ENCODE results near the gene ANXA7.

ANXA7 gene

GRCh38 chr10:73368238-73368637 lies 45.6 kb downstream of the ANXA7 start:
- no peaks in the 10 kb centered on the region for H3K4me1 ChIP-seq
- no peaks in the 10 kb centered on the region for H3K9me3 ChIP-seq
- TF ChIP-seq, protein P1, sequence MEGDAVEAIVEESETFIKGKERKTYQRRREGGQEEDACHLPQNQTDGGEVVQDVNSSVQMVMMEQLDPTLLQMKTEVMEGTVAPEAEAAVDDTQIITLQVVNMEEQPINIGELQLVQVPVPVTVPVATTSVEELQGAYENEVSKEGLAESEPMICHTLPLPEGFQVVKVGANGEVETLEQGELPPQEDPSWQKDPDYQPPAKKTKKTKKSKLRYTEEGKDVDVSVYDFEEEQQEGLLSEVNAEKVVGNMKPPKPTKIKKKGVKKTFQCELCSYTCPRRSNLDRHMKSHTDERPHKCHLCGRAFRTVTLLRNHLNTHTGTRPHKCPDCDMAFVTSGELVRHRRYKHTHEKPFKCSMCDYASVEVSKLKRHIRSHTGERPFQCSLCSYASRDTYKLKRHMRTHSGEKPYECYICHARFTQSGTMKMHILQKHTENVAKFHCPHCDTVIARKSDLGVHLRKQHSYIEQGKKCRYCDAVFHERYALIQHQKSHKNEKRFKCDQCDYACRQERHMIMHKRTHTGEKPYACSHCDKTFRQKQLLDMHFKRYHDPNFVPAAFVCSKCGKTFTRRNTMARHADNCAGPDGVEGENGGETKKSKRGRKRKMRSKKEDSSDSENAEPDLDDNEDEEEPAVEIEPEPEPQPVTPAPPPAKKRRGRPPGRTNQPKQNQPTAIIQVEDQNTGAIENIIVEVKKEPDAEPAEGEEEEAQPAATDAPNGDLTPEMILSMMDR (IDR thresholded peaks at IDR 0.05), result no peak
- H3K36me3 ChIP-seq, result peaks cover 21 to 94% (median 49%) of the 10 kb centered on the region in 3 donors
- no peak for DNase-seq
- no peaks in the 10 kb centered on the region for H3K27me3 ChIP-seq
- no peak overlapping the region for H3K27ac ChIP-seq
- no peak overlapping the region for H3K4me3 ChIP-seq
- intact Hi-C loops (cut with DNase I; ENCODE audit: low total_unique reads), result no loop called here

DNA sequence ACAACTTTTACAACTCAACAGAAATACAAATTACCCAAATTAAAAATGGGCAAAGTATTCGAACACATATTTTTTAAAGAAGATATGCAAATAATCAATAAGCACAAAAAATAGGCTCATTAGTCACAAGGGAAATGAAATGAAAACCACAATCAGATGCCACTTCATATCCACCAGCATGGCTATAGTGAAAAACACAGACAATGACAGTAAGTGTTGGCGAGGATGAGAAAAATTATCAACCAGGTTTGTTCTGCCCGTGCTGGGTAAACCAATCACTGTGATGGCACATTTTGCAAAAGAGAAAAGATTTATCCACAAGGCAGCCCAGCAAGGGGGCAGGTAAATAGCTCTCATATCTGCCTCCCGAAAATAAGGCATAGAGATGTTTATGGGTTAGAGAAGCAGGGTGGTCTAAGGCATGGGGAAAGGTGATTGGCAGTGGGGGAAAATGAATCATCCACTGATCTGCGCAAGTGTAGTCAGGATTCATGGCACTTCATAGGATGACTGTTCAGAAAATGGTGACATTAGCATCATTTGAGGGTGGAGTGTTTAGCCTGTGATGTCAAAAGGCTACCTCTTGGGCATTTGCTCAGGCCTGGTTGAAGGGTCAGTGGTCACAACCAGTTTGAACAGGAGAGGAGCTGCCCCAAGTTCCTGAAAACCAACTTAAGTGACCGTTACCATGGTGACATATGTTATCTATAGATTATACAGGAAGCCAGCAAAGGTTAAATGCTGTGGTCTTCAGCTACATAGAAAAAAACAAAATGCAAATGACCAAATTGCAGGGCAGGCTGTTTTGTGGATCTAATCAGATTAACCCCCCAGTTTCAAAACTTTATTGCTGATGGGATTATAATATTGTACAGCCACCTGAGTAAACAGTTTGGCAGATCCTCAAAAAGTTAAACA lies 47.2 kb downstream of the ANXA7 start:
- no peak overlapping the region for H3K4me3 ChIP-seq
- DNase-seq, result no peak
- no peaks in the 10 kb centered on the region for H3K9me3 ChIP-seq
- H3K4me1 ChIP-seq, result no peaks in the 10 kb centered on the region
- intact Hi-C loops (cut with DNase I; ENCODE audit: low total_unique reads), result no loop called here
- H3K36me3 ChIP-seq, result peaks cover 13 to 78% (median 40%) of the 10 kb centered on the region in 3 donors
- TF ChIP-seq, protein P1 (IDR thresholded peaks at IDR 0.05), result no peak
- no peaks in the 10 kb centered on the region for H3K27me3 ChIP-seq
- H3K27ac ChIP-seq, result no peak overlapping the region

DNA sequence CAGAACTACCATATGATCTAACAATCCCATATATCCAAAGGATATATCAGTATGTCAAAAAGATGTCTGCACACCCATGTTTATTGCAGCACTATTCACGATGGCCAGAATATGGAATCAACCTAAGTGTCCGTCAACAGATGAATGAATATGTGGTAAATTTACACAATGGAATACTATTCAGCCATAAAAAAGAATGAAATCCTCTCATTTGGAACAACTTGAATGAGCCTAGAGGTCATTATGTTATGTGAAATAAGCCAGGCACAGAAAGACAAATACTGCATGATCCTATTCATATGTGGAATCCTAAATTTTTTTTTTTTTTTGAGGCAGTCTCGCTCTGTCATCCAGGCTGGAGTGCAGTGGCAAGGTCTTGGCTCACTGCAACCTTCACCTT lies 48.9 kb downstream of the ANXA7 start:
- no peak overlapping the region for H3K4me3 ChIP-seq
- H3K27ac ChIP-seq, result no peak overlapping the region
- no peaks in the 10 kb centered on the region for H3K27me3 ChIP-seq
- DNase-seq, result no peak
- intact Hi-C loops (cut with DNase I; ENCODE audit: low total_unique reads), result no loop called here
- TF ChIP-seq, protein P1 (IDR thresholded peaks at IDR 0.05), result no peak
- no peaks in the 10 kb centered on the region for H3K4me1 ChIP-seq
- H3K36me3 ChIP-seq, result peaks cover 13 to 61% (median 32%) of the 10 kb centered on the region in 3 donors
- H3K9me3 ChIP-seq, result no peaks in the 10 kb centered on the region

DNA sequence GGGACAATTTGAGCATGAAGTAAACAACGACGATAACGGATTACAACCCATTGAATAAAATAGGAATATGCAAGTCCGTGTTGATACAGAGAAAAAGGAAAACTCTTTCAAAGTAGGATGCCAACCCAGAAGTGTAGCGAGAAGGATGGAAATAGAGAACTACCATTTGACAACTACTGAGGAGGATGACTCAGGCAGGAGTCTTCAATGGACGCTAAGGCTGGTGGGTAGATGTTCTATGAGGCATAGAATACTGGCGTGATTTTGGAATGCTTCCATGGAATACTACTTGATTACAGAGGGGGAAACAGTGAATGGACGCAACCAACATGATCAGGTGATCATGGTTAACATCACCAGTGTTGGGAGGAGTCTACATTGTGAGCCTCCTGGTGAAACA lies 54.4 kb downstream of the ANXA7 start:
- H3K4me1 ChIP-seq, result peaks cover 0 to 12% (median 3%) of the 10 kb centered on the region in 4 donors
- TF ChIP-seq, protein P1 (IDR thresholded peaks at IDR 0.05), result no peak
- H3K27me3 ChIP-seq, result no peaks in the 10 kb centered on the region
- no peak overlapping the region for H3K4me3 ChIP-seq
- no peak for DNase-seq
- peaks cover 0 to 9% (median 0%) of the 10 kb centered on the region in 3 donors for H3K36me3 ChIP-seq
- intact Hi-C loops (cut with DNase I; ENCODE audit: low total_unique reads), result loop anchor here (5.0 kb wide), 1 partner anchor 102 kb away; no protein-coding TSS in a partner anchor
- H3K27ac ChIP-seq, result no peak overlapping the region
- no peaks in the 10 kb centered on the region for H3K9me3 ChIP-seq

DNA sequence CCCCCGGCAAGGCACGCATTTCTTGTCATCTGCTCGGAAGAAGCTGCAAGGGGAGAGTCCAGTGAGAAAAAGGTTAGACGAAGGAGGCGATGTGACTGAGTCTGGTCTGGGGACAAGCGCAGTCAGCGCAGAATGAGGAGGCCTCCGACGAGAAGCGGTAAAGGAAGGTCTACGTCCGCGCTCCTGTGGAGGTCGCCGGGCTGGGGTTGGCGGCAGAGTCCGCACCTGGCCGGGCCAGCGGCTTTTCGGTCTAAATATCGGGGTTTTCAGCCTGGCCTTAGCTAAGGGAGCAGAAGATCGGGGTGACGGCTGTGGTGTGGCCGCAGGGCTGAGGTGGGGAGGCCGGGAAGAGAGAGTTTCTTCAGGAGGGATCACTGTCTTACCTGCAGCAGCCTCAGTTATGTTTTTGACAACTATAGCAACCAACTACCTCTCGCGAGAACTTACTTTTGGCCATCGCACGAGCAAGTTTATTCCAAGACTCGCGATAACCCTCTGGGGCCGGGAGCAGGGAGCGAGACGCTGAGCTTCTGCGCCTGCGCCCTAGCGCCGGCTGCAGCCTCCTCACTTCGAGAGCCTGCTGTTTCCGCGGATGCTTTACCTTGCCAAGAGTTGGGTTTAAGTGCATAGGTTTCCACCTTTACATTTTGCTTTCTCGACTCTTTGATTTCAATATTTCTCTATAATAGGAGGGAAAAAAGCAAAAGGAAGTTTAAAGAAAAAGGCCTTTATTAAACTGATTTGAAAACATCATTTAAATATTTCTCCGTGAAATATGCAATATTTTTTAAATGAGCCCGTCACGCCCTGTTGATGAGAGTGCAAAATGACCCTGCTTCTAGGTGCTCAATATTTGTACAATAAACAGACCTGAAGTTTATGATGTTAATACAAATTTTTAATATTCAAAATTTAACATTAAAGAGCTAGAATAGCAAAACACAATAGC lies 55.3 kb downstream of the ANXA7 start, which contains the start of gene CFAP70:
TSS of gene CFAP70 (minus strand) at position 534 of the 949 bp plus-strand sequence. CDS start 4,068 bp downstream, outside the sequence.
- DNase-seq, result peak; percentile 90 to 94
- TF ChIP-seq, protein P1 (IDR thresholded peaks at IDR 0.05), result no peak
- intact Hi-C loops (cut with DNase I; ENCODE audit: low total_unique reads), result loop anchor here (5.0 kb wide), 1 partner anchor 101 kb away; no protein-coding TSS in a partner anchor
- Histone ChIP-seq H3K27ac (peak within 1 kb of the TSS; percentile 54 to 71), H3K4me1 (peaks cover 0 to 12% (median 3%) of the 10 kb centered on the region in 4 donors), H3K27me3 (no peaks in the 10 kb centered on the region), H3K36me3 (no peaks in the 10 kb centered on the region), H3K4me3 (peak within 1 kb of the TSS; percentile 60 to 89), H3K9me3 (no peaks in the 10 kb centered on the region)
